22Rv1 (cell line): Measurements from ENCODE around the gene ZNF423.

Source experiments
- ZFX ChIP-seq: fragments of 450-650 bp; IDR thresholded peaks from 2 replicates; pipeline ENCODE4 v1.6.1; 2017; ENCODE audit warnings: antibody characterized with exemption, borderline replicate concordance
- TF ChIP-seq, protein P1 (sequence below): fragments of 450-650 bp; IDR thresholded peaks from 2 replicates; pipeline ENCODE4 v1.5.1; 2017; ENCODE audit warnings: mild to moderate bottlenecking

DNA sequence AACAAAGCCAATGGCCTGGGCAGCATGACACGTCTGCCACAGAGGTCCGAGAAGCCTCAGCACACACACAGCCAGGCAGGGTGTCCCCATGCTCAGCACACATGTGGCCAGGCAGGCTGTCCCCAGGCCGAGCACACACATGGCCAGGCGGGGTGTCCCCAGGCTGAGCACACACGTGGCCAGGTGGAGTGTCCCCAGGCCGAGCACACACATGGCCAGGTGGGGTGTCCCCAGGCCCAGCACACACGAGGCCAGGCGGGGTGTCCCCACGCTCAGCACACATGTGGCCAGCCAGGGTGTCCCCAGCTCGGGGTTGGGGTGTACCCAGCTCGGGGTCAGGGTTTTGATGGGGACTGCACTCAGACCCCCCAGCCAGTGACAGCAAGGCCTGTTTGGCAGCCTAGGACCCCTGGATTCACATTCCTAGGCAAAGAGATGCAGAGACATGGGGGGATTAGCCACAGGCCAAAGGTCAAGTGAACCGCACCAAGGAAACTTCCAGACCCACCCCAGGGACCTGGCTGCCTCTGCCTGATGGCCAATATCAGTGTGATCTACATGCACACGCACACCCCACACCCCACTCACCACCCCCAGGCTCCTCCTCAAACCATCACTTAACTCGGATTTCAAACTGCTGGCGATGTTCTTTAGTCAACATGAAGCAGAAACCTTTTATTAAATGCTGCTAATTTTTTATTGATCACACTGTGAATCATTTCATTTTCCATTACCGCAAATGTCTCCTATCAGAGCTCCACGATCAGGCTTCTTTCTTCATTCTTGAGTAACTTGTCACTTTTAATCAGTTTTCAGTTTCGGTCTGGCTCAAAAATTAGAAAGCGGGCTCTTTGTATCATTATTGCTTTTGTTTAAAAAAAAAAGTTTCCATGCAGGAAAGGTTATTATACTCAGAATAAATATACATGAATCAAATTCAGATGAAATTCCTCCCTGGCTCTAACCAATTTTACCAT, 111.4 kb downstream of the ZNF423 start:
- TF ChIP-seq, protein P1, sequence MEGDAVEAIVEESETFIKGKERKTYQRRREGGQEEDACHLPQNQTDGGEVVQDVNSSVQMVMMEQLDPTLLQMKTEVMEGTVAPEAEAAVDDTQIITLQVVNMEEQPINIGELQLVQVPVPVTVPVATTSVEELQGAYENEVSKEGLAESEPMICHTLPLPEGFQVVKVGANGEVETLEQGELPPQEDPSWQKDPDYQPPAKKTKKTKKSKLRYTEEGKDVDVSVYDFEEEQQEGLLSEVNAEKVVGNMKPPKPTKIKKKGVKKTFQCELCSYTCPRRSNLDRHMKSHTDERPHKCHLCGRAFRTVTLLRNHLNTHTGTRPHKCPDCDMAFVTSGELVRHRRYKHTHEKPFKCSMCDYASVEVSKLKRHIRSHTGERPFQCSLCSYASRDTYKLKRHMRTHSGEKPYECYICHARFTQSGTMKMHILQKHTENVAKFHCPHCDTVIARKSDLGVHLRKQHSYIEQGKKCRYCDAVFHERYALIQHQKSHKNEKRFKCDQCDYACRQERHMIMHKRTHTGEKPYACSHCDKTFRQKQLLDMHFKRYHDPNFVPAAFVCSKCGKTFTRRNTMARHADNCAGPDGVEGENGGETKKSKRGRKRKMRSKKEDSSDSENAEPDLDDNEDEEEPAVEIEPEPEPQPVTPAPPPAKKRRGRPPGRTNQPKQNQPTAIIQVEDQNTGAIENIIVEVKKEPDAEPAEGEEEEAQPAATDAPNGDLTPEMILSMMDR: no peak
- TF ChIP-seq ZFX: no peak
